ENCODE measurements around the gene HPX. TPM values are rescaled to one million over a fixed set of nuclear protein-coding genes. Genes with fewer than 3 reads are reported as not detected.

Gene HPX
- total and polyA plus RNA-seq, 11 donors, result 0.17 to 1.5 (median 0.37) TPM; not detected in 5

- H3K9me3 ChIP-seq, result no peaks in the 10 kb centered on the region
- H3K4me1 ChIP-seq, result no peaks in the 10 kb centered on the region
- peaks cover 0 to 98% (median 95%) of the 10 kb centered on the region in 9 donors for H3K36me3 ChIP-seq
- H3K27me3 ChIP-seq, result no peaks in the 10 kb centered on the region
- WGBS, 4 donors, result 94 to 99% (median 98%) methylated on average over 2 of the region's 2 CpGs
- ATAC-seq (no peak), DNase-seq (no peak)
- H3K27ac ChIP-seq, result no peak overlapping the region
- intact Hi-C loops (cut with DNase I), result no loop called here
- H3K4me3 ChIP-seq, result no peak overlapping the region
- TF ChIP-seq CTCF (IDR thresholded peaks at IDR 0.05) (no peak), POLR2A (IDR thresholded peaks at IDR 0.05) (no peak)
Observed at GRCh38 chr11:6453152-6453551, 12.4 kb upstream of the HPX start.

DNA sequence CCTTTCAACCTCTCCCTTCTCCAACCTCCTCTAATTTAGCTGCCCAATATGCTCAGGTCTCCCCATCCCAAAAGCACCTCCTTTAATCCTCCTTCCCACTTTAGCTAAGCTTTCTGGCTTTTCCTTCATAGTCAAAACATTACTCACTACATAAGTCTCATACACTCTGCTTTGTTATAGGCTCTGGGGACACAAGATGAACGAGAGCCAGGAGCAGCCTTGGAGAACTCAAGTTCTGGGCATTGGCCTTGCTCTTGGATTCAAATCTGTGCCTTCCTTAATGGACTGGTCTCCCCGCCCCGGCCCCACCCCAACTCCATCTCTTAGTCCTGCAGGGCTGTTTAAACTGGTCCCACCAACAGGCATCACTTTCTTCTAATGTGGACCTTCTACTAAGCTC is 11.4 kb upstream of the HPX start:
- DNase-seq, result no peak
- Histone ChIP-seq H3K9me3 (no peaks in the 10 kb centered on the region), H3K27me3 (no peaks in the 10 kb centered on the region), H3K4me1 (no peaks in the 10 kb centered on the region), H3K36me3 (peaks cover 0 to 95% (median 89%) of the 10 kb centered on the region in 9 donors), H3K4me3 (no peak overlapping the region), H3K27ac (no peak overlapping the region)
- ATAC-seq, result peak in 1 of 4 donors; percentile 63
- 79 to 85% (median 81%) methylated on average over 3 of the region's 3 CpGs for WGBS, 4 donors
- TF ChIP-seq POLR2A (IDR thresholded peaks at IDR 0.05) (no peak), CTCF (IDR thresholded peaks at IDR 0.05) (no peak)
- intact Hi-C loops (cut with DNase I), result no loop called here

- peaks cover 0 to 58% (median 52%) of the 10 kb centered on the region in 9 donors for H3K36me3 ChIP-seq
- H3K27ac ChIP-seq, result no peak overlapping the region
- DNase-seq (no peak), ATAC-seq (no peak)
- no peaks in the 10 kb centered on the region for H3K27me3 ChIP-seq
- 90 to 100% (median 95%) methylated on average over 3 of the region's 3 CpGs for WGBS, 4 donors
- TF ChIP-seq CTCF (IDR thresholded peaks at IDR 0.05), result no peak
- TF ChIP-seq POLR2A (IDR thresholded peaks at IDR 0.05), result no peak
- H3K9me3 ChIP-seq, result no peaks in the 10 kb centered on the region
- intact Hi-C loops (cut with DNase I), result loop anchor here in 5 of 10 donors (10.0 kb wide), 2 partner anchors 56 to 256 kb away; no protein-coding TSS in a partner anchor
- H3K4me1 ChIP-seq, result no peaks in the 10 kb centered on the region
- H3K4me3 ChIP-seq, result no peak overlapping the region
Observed at GRCh38 chr11:6448574-6448973, 7.8 kb upstream of the HPX start.

- Histone ChIP-seq H3K27ac (no peak overlapping the region), H3K4me3 (no peak overlapping the region), H3K36me3 (peaks cover 0 to 8% (median 3%) of the 10 kb centered on the region in 9 donors), H3K27me3 (no peaks in the 10 kb centered on the region), H3K4me1 (peaks cover 0 to 5% (median 0%) of the 10 kb centered on the region in 12 donors), H3K9me3 (no peaks in the 10 kb centered on the region)
- TF ChIP-seq POLR2A (IDR thresholded peaks at IDR 0.05) (no peak), CTCF (IDR thresholded peaks at IDR 0.05) (peak; percentile 66 to 90 (median 80))
- peak; percentile 40 to 70 (median 44) for DNase-seq
- peak in 3 of 4 donors; percentile 81 to 87 (median 83) for ATAC-seq
- intact Hi-C loops (cut with DNase I), result loop anchor here (1.0 to 10.0 kb wide), 8 partner anchors 61 to 261 kb away; no protein-coding TSS in a partner anchor
- 32 to 36% (median 34%) methylated on average over 5 of the region's 5 CpGs for WGBS, 4 donors
Observed at GRCh38 chr11:6443269-6444003, 2.6 kb upstream of the HPX start.
